Caco-2 (cell line): Measurements from ENCODE around the gene MAPKAP1. TPM values are rescaled to one million over a fixed set of nuclear protein-coding genes. Genes with fewer than 3 reads are reported as not detected.

Experiments used
- BruUV-seq: library from RNA; stranded (reverse); fragments of 400-500 nt; replicated peaks from 2 replicates; lab custom pipeline; 2021; lab: Mats Ljungman, UMichigan
- CTCF ChIA-PET: fragments of 300-600 bp; sonication (Branson Sonifier 250); formaldehyde crosslinking; loops from one replicate; lab custom pipeline; 2022; ENCODE audit warnings: antibody characterized with exemption; lab: Charles Lee
- POLR2A ChIA-PET: fragments of 300-600 bp; sonication (Branson Sonifier 250); formaldehyde crosslinking; loops from one replicate; lab custom pipeline; 2022; ENCODE audit warnings: antibody characterized with exemption; lab: Charles Lee
- DNase-seq, 2 experiments: peaks; one replicate each; pipeline versions ENCODE4 v3.0.0 to v3.0.0-alpha.2; 2020 to 2022
- H3K27me3 ChIP-seq: replicated peaks from 2 replicates; pipeline ENCODE4 v1.6.0; 2011; ENCODE audit warnings: low read length; ENCODE audit not compliant: control insufficient read depth, insufficient read depth
- H3K36me3 ChIP-seq: 2 replicates; pipeline ENCODE4 v1.5.1; 2011; ENCODE audit warnings: low read length; ENCODE audit not compliant: control insufficient read depth, insufficient read depth
- H3K4me1 ChIP-seq: fragments of 250-450 bp; sonication (Bioruptor Pico); 2 replicates; pipeline ENCODE4 v1.5.1; 2020; ENCODE audit warnings: mild to moderate bottlenecking
- H3K4me3 ChIP-seq: 2 replicates; pipeline ENCODE4 v1.5.1; 2011; ENCODE audit warnings: low read depth, mild to moderate bottlenecking, control low read depth, low read length
- H3K9me3 ChIP-seq: fragments of 250-450 bp; sonication (Bioruptor Pico); 2 replicates; pipeline ENCODE4 v1.5.1; 2020; ENCODE audit warnings: mild to moderate bottlenecking, moderate library complexity
- H3K27ac Mint-ChIP-seq: one replicate; pipeline ENCODE4 v1.8.0; 2022; ENCODE audit warnings: mixed read lengths; ENCODE audit not compliant: unreplicated experiment
- H3K27me3 Mint-ChIP-seq: one replicate; pipeline ENCODE4 v1.8.0; 2022; ENCODE audit warnings: mixed read lengths; ENCODE audit not compliant: insufficient read depth, unreplicated experiment
- H3K36me3 Mint-ChIP-seq: one replicate; pipeline ENCODE4 v1.8.0; 2022; ENCODE audit warnings: mild to moderate bottlenecking, mixed read lengths; ENCODE audit not compliant: insufficient read depth, unreplicated experiment
- H3K4me1 Mint-ChIP-seq: one replicate; pipeline ENCODE4 v1.8.0; 2022; ENCODE audit warnings: low read depth, mixed read lengths; ENCODE audit not compliant: unreplicated experiment
- H3K4me3 Mint-ChIP-seq: one replicate; pipeline ENCODE4 v1.8.0; 2022; ENCODE audit warnings: mild to moderate bottlenecking, moderate library complexity, mixed read lengths; ENCODE audit not compliant: unreplicated experiment
- H3K9me3 Mint-ChIP-seq: one replicate; pipeline ENCODE4 v1.8.0; 2022; ENCODE audit warnings: mixed read lengths; ENCODE audit not compliant: unreplicated experiment
- intact Hi-C: fragments of 100-400 bp; cut with micrococcal nuclease; formaldehyde crosslinking; loops from one replicate; pipeline ENCODE4 v1.10.0; 2022; ENCODE audit not compliant: unreplicated experiment
- total RNA-seq: library from RNA; stranded (reverse); gene quantifications from 2 replicates; pipeline ENCODE4 v1.2.3, GENCODE V29; 2022
- TF ChIP-seq, protein P1 (sequence below), 2 experiments: fragments of 200-600 bp in 1 of 2; IDR thresholded peaks; 1 replicate in 1 of 2; 2 replicates in 1 of 2; pipeline versions ENCODE4 v1.5.1 to v1.8.0; 2011 to 2022; ENCODE audit warnings: antibody characterized with exemption in 1 of 2, control low read depth in 1 of 2, inconsistent platforms in 1 of 2, low read depth in 1 of 2, low read length in 1 of 2, mild to moderate bottlenecking in 1 of 2, moderate library complexity in 1 of 2; ENCODE audit not compliant: insufficient read depth in 1 of 2, severe bottlenecking in 1 of 2, unreplicated experiment in 1 of 2

The MAPKAP1 gene
- total RNA-seq, 1 experiment from 2014 or later, result 70.0 TPM

DNA sequence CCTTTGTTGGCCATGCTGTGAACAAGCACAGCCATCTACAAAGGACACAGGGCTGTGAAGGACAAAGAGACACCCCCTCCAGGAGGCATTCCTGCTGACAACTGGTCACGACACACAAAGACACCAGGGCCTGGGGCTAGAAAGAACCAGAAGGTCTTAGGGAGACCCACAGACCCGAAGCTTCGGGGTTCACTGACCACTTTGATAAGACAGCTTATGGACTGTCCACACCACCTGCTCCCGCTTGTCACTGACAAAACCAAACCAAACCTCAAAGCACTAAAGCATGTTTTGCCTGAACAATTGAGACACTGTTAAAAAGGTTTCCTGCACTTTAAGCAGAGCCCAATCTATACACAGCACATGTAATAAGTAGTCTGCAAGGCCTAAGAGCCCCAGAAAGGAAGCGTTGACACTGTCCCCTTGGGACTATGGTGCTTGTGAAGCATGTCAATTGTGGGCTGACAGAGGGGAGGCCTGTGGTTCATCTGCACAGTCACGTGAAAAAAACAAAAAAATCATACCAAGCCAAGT lies 260.4 kb downstream of the MAPKAP1 start:
- ChIA-PET POLR2A (no interaction called here), CTCF (no interaction called here)
- Mint-ChIP-seq H3K27me3 (no peaks in the 10 kb centered on the region), H3K27ac (no peak overlapping the region), H3K9me3 (no peaks in the 10 kb centered on the region), H3K36me3 (peaks cover 7% of the 10 kb centered on the region), H3K4me3 (no peak overlapping the region), H3K4me1 (no peaks in the 10 kb centered on the region)
- Histone ChIP-seq H3K9me3 (no peaks in the 10 kb centered on the region), H3K36me3 (no peaks in the 10 kb centered on the region), H3K27me3 (no peaks in the 10 kb centered on the region), H3K4me1 (peaks cover 5% of the 10 kb centered on the region; the same call in 1 of the 2 replicates), H3K4me3 (no peak overlapping the region)
- intact Hi-C loops, result no loop called here
- TF ChIP-seq, protein P1, sequence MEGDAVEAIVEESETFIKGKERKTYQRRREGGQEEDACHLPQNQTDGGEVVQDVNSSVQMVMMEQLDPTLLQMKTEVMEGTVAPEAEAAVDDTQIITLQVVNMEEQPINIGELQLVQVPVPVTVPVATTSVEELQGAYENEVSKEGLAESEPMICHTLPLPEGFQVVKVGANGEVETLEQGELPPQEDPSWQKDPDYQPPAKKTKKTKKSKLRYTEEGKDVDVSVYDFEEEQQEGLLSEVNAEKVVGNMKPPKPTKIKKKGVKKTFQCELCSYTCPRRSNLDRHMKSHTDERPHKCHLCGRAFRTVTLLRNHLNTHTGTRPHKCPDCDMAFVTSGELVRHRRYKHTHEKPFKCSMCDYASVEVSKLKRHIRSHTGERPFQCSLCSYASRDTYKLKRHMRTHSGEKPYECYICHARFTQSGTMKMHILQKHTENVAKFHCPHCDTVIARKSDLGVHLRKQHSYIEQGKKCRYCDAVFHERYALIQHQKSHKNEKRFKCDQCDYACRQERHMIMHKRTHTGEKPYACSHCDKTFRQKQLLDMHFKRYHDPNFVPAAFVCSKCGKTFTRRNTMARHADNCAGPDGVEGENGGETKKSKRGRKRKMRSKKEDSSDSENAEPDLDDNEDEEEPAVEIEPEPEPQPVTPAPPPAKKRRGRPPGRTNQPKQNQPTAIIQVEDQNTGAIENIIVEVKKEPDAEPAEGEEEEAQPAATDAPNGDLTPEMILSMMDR (IDR thresholded peaks at IDR 0.05; ENCODE audit: insufficient read depth in 1 of 2, low read depth in 1 of 2, low read length in 1 of 2, severe bottlenecking in 1 of 2, unreplicated experiment in 1 of 2), result no peak
- DNase-seq, result no peak
- no TSS peak for BruUV-seq

DNA sequence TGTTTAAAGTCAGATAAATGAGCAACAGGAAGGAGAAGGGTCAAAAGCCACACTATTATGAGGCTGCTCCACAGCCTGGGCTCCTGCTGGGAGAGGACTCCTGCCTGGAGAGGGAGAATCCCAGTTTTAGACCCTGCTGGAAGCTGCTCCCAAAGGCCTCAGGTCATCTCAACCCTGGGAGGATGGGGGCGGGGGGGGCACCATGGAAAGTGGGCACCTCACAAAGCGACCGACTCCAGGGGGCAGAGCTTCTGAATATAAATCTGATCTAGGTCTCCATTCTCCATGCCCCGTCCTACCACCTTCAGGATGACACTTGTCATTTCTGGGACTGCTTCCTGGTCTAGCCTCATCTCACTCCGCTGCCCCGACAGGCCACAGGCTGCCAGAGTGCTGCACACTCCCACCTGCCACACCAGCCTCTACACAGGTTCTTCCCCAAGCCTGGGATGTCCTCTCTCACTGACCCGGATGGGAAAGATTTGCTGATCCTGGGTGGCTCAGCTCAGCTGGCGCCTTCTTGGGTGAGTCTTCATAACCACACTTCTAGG lies 262.0 kb downstream of the MAPKAP1 start:
- Mint-ChIP-seq H3K27me3 (no peaks in the 10 kb centered on the region), H3K36me3 (peaks cover 7% of the 10 kb centered on the region), H3K4me3 (no peak overlapping the region), H3K27ac (no peak overlapping the region), H3K9me3 (no peaks in the 10 kb centered on the region), H3K4me1 (no peaks in the 10 kb centered on the region)
- no peaks in the 10 kb centered on the region for H3K36me3 ChIP-seq
- no TSS peak for BruUV-seq
- H3K9me3 ChIP-seq, result no peaks in the 10 kb centered on the region
- H3K4me1 ChIP-seq, result peaks cover 5% of the 10 kb centered on the region; the same call in 1 of the 2 replicates
- intact Hi-C loops, result no loop called here
- H3K4me3 ChIP-seq, result no peak overlapping the region
- CTCF ChIA-PET, result no interaction called here
- DNase-seq, result no peak
- TF ChIP-seq, protein P1 (IDR thresholded peaks at IDR 0.05; ENCODE audit: insufficient read depth in 1 of 2, low read depth in 1 of 2, low read length in 1 of 2, severe bottlenecking in 1 of 2, unreplicated experiment in 1 of 2), result no peak
- H3K27me3 ChIP-seq, result no peaks in the 10 kb centered on the region
- POLR2A ChIA-PET, result no interaction called here

DNA sequence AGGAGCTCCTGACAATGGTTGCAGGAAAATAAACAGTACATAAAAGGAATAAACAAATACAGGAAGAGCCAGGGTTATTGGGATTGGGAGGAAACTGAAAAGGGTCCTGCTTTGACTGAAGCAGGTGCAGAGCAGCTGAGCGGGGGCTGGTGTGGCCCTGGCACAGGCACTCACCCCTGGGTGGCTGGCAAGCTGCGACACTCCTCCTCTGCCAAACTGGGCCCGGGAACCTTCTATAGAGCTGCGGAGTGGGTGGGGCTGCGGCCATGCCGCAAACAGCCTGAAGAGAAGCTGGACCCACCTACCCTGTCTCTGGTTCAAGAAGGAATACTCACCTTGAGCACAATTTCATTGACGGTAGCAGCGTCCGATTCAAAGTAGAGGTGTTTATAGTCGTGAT lies 262.8 kb downstream of the MAPKAP1 start:
- no peaks in the 10 kb centered on the region for H3K36me3 ChIP-seq
- no peak overlapping the region for H3K4me3 ChIP-seq
- no peaks in the 10 kb centered on the region for H3K27me3 ChIP-seq
- Mint-ChIP-seq H3K4me1 (no peaks in the 10 kb centered on the region), H3K4me3 (no peak overlapping the region), H3K27ac (no peak overlapping the region), H3K36me3 (peaks cover 13% of the 10 kb centered on the region), H3K27me3 (no peaks in the 10 kb centered on the region), H3K9me3 (no peaks in the 10 kb centered on the region)
- DNase-seq, result no peak
- H3K4me1 ChIP-seq, result peaks cover under 1% of the 10 kb centered on the region; the same call in 1 of the 2 replicates
- BruUV-seq, result no TSS peak
- ChIA-PET POLR2A (no interaction called here), CTCF (no interaction called here)
- TF ChIP-seq, protein P1 (IDR thresholded peaks at IDR 0.05; ENCODE audit: insufficient read depth in 1 of 2, low read depth in 1 of 2, low read length in 1 of 2, severe bottlenecking in 1 of 2, unreplicated experiment in 1 of 2), result no peak
- intact Hi-C loops, result no loop called here
- H3K9me3 ChIP-seq, result no peaks in the 10 kb centered on the region
